HG03097 (cell line): ENCODE measurements around the gene CNN3.

ENCODE experiments used
- ATAC-seq: cut with Tn5 transposase; IDR thresholded peaks from one replicate; pipeline ENCODE4 v1.9.1; 2021; ENCODE audit not compliant: unreplicated experiment, low FRiP score

The CNN3 gene

DNA sequence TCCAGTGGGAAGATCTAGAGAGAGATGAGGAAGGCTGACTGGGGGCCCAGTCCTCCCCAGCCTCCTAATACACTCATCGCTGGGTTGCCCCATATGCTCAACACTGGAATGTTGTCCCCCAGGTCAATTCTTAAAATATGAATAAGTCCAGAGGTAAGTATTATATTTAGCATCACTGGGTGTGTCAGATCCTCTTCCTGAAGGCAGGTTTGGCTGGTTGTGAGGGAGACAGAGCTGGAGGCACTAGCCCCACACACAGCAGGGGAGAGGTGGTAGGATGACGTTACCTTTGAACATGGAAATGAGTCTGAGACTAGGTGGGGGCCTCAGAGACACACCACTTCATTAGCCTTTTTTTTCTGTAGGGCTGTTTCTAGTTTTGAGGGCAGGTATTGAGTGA lies 64.2 kb downstream of the CNN3 start:
- no peak for ATAC-seq

DNA sequence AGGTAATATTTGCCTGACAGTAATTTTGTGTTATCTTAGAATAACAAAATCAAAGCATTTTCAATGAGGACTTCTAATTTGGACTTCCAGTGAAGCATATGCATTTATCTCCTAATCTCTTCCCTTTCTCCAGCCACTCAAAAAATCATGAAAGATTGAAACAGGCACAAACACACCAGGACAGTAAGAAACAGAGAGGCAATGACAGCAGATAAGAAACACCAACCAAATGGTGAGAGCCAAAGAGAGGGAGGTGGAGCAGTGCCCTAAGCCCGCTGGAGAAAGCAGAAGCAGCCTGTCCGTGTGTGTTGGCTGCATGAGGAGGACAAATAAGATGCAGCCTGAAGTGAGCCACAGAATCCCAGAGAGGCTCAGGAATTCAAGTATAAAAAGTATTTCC lies 67.7 kb downstream of the CNN3 start:
- ATAC-seq, result no peak

DNA sequence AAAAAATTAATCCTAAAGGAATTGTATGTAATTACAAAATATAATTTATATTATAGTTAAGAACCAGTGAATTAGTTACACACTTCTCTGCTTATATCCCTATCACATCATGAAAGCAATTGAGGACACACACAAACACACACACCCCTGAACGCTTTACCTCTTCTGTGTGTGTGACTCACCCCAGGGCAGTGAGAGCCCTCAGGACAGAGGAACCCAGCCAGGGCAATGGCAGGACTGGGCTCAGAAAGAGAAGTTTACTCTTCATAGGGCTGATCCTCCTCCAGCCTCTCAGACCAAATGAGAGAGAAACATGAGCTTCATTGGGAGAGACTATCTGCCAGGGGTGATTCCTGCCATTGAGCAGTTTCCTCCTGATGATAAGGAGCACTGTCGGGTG lies 68.6 kb downstream of the CNN3 start:
- ATAC-seq, result no peak

DNA sequence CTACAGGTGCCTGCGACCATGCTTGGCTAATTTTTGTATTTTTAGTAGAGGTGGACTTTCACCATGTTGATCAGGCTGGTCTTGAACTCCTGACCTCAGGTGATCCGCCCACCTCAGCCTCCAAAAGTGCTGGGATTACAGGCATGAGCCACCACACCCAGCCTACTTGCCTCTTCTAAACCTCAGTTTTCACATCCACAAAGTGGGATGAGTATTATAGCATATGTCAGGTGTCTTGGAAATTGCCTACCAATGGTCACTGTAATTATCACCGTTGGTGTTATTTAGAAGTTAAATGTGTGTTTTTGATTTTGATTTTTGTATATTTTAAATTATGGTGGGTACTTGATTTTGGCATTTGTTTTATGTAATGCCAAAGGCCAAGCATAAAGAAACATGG lies 70.0 kb downstream of the CNN3 start:
- ATAC-seq, result no peak

DNA sequence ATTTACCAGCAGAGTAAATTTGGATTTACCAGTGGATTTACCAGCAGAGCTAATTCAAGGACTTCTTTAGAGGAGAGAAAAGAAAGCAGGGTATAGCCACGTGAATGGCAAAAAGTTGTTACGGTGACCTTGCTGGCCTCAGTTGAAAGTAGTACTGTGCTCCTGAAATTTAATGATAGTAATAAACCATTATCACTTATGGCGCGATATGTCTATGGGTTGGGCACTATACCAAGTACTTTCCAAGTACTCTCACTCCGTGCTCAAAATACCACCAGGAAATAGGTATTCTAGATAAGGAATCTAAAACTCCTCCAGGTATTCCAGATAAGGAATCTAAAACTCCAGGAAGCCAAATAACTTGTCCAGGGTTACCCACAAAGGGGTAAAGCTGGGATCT lies 70.9 kb downstream of the CNN3 start:
- no peak for ATAC-seq

DNA sequence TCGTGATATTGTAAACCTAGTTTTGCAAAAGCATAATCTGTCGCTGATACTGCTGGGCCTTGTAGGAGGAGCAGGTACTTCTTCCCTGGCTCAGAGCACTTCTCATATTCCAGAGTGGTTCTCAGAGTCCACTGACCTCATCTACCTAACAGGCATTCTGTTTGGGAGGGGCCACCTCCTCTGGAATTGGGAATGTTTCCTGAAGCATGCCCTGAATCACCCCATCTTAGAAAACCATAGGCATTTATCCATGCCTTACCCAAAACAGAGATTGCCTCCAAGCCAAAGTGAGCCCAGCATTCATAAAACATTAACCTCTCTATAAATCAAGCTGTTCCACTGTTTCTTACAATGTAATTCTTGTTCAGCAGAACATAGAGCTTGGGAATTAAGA lies 71.6 kb downstream of the CNN3 start:
- no peak for ATAC-seq

DNA sequence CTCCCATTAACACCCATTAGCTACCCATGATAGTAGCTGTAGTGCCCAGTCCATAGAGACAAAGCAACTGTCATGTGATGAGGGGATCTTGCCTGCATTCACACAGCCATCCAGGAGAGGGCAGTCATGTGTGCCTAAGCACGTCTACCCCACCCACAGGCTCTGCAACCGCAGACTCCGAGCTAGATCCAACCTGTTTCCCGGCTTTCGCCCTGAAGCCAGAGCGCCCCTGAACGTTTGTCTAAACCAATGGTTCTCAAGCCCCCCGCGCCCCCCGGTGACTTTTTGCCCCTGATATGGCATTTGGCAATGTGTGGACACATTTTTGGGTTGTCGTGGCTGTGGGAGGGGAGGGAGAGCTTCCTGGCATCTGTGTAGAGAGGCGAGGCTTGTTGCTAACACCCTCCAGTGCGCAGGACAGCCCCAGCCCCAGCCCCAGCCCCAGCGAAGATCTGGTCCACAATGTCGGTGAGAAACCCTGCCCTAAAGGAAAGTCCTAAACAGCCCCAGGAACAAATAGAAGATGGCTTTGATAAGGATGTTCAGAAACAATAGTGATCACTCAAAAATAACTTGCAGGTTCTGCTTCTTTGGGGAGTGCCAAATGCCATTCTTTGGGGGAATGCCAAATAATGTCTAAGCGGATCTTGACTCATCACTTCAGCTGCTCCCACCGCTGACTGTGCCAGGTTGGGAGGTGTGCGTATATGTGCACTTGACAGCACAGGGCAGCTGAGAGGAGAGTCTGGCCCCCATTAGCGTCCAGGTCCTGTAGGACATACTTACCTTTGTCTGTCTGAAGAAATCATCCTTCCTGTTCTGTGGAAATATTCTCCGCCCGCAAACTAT lies 72.2 kb downstream of the CNN3 start:
- ATAC-seq, result peak; percentile 98

DNA sequence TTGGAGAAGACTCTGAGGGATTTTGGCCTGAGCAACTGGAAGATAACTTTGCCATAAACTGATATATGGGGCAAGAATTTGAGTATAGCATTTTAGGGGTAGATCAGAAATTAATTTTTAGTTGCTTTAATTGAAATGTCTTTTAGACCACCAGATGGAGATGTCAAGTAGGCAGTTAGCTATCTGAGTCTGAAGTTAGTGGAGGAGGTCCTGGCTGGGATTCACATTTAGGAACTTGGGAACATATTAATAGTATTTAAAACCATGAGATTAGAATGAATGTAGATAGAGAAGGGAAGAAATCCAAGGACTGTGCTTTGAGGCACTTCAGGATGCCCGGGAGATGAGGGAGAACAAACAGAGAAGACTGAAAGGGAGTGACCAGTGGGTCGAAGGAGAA lies 74.1 kb downstream of the CNN3 start:
- no peak for ATAC-seq

DNA sequence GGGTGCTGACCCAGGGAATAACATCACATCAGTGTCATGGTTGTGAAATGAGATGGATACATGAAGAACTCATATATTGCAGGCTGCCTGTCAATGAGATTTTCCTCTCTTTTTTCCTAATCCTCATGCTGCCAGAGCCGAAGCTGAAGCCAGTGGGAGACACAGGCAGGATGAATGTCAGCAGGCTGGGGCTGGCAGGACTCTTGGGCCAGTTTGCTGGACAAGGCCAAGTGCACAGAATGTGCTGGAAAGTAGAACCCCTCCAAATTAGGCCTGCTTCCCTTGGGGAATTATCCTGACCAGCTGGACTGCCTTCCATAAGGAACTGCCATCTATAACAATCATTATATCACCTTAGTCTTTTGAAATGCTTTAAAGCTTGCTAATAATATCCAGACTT lies 75.3 kb downstream of the CNN3 start:
- no peak for ATAC-seq
